Epithelial cell of proximal tubule (primary cell): ENCODE measurements around the gene INAFM1. TPM values are rescaled to one million over a fixed set of nuclear protein-coding genes. Genes with fewer than 3 reads are reported as not detected.
A peak's percentile ranks its signal among the peaks of the same experiment; 100 is the strongest.
"Not testable (repeated sequence)": the region's sequence is repeated elsewhere in the genome, so short reads cannot be mapped to it uniquely, and the experiment has no call there.

Source experiments
- DNase-seq: peaks from one replicate; pipeline ENCODE4 v3.0.0-alpha.2; 2011; ENCODE audit warnings: low read depth
- H3K4me3 ChIP-seq: 2 replicates; pipeline ENCODE4 v1.5.1; 2011; ENCODE audit warnings: low read depth, mild to moderate bottlenecking, low read length
- CTCF ChIP-seq: conservative IDR thresholded peaks from 2 replicates; pipeline ENCODE4 v1.5.1; 2012; ENCODE audit warnings: low read depth, mild to moderate bottlenecking, low read length
- total RNA-seq: library from RNA; depleted of rRNA; stranded (reverse); fragments of >200 nt; gene quantifications from 2 replicates; pipeline ENCODE4 v1.2.3, GENCODE V29; 2015

The INAFM1 gene
- total RNA-seq, 1 donor from 2014 or later: 7.0 TPM

- DNase-seq: peak; percentile 79
- no peak for TF ChIP-seq CTCF
- peak overlapping the region; percentile 65 for H3K4me3 ChIP-seq
Observed at GRCh38 chr19:47256693-47257410, 17.8 kb upstream of the INAFM1 start.

GRCh38 chr19:47257411-47258169 lies 17.1 kb upstream of the INAFM1 start:
- DNase-seq: no peak
- no peak for TF ChIP-seq CTCF
- H3K4me3 ChIP-seq: peak overlapping the region; percentile 64

- no peak for TF ChIP-seq CTCF
- peak overlapping the region; percentile 64 for H3K4me3 ChIP-seq
- DNase-seq: no peak
Observed at GRCh38 chr19:47258434-47258833, 16.3 kb upstream of the INAFM1 start.

- no peak for DNase-seq
- no peak for TF ChIP-seq CTCF
- no peak overlapping the region for H3K4me3 ChIP-seq
Observed at GRCh38 chr19:47258895-47259555, 15.7 kb upstream of the INAFM1 start.

GRCh38 chr19:47260476-47260875 lies 14.2 kb upstream of the INAFM1 start:
- H3K4me3 ChIP-seq: no peak overlapping the region
- no peak for TF ChIP-seq CTCF
- no peak for DNase-seq

GRCh38 chr19:47261946-47262793 lies 12.5 kb upstream of the INAFM1 start:
- not testable (repeated sequence) for DNase-seq, H3K4me3 ChIP-seq
